A549 (cell line): ENCODE measurements around the gene SCYGR2.

Experiments
- CBX8 ChIP-seq: fragments of 200-600 bp; sonication (generic); IDR thresholded peaks from 2 replicates; pipeline ENCODE4 v1.6.1; 2016
- EHMT2 ChIP-seq: fragments of 200-600 bp; sonication (generic); IDR thresholded peaks from 2 replicates; pipeline ENCODE4 v1.6.1; 2016; ENCODE audit warnings: antibody characterized with exemption, low read depth, mild to moderate bottlenecking, moderate library complexity
- EP300 ChIP-seq, 2 experiments: fragments of >200 bp; sonication (Bioruptor Twin); formaldehyde crosslinking; IDR thresholded peaks; 2 replicates in 1 of 2; 3 replicates in 1 of 2; pipeline ENCODE4 v1.6.1; 2016 to 2017
- GATA3 ChIP-seq: IDR thresholded peaks from 2 replicates; pipeline ENCODE4 v1.6.1; 2012; ENCODE audit warnings: borderline replicate concordance
- KDM5A ChIP-seq: fragments of 200-600 bp; sonication (generic); IDR thresholded peaks from 2 replicates; pipeline ENCODE4 v1.6.1; 2016; ENCODE audit warnings: antibody characterized with exemption, mild to moderate bottlenecking
- MYC ChIP-seq: IDR thresholded peaks from 2 replicates; pipeline ENCODE4 v1.6.1; 2012; ENCODE audit warnings: mild to moderate bottlenecking, inconsistent platforms, low read length, improper control_type of control experiment, borderline replicate concordance
- NR3C1 ChIP-seq: fragments of >200 bp; sonication (Bioruptor Twin); formaldehyde crosslinking; IDR thresholded peaks from 3 replicates; pipeline ENCODE4 v1.6.1; 2017
- POLR2A ChIP-seq: IDR thresholded peaks from 2 replicates; pipeline ENCODE4 v1.6.1; 2012; ENCODE audit warnings: mild to moderate bottlenecking, low read length
- RAD21 ChIP-seq, 2 experiments: fragments of >200 bp in 1 of 2; sonication (Bioruptor Twin) in 1 of 2; formaldehyde crosslinking in 1 of 2; IDR thresholded peaks in 1 of 2; conservative IDR thresholded peaks in 1 of 2; 2 replicates in 1 of 2; 3 replicates in 1 of 2; pipeline ENCODE4 v1.6.1; 2012 to 2018; ENCODE audit warnings: inconsistent platforms in 1 of 2
- ZNF302 ChIP-seq: fragments of 250-450 bp; sonication (Bioruptor Pico); IDR thresholded peaks from 2 replicates; pipeline ENCODE4 v1.9.0; 2021; ENCODE audit warnings: inconsistent platforms, mild to moderate bottlenecking, moderate library complexity
- TF ChIP-seq, protein P1 (sequence below): fragments of >200 bp; sonication (Bioruptor Twin); formaldehyde crosslinking; IDR thresholded peaks from 3 replicates; pipeline ENCODE4 v1.5.1; 2016

DNA sequence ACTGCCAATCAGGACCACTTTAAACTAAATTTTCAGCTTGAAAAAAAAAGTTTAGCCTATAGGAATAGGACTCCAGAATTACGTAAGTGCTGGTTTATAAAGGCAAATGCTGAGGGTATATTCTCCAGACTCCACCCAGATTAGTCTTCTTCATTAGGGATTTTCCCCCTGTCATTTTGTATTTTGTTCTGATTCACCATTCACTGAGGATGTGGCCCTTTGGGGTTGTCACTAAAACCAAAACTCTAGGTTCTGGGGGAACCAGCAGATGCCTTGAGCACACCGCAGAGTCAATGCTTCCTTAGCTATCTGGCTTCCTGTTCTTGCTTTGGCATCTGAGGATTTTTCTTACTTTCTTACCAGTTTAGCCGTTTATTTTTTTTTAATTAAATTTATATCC, 29.1 kb downstream of the SCYGR2 start:
- TF ChIP-seq POLR2A, result no peak
- no peak for TF ChIP-seq RAD21 (conservative IDR thresholded peaks at IDR 0.05 in 1 of 2, IDR thresholded peaks at IDR 0.05 in 1 of 2)
- TF ChIP-seq, protein P1, sequence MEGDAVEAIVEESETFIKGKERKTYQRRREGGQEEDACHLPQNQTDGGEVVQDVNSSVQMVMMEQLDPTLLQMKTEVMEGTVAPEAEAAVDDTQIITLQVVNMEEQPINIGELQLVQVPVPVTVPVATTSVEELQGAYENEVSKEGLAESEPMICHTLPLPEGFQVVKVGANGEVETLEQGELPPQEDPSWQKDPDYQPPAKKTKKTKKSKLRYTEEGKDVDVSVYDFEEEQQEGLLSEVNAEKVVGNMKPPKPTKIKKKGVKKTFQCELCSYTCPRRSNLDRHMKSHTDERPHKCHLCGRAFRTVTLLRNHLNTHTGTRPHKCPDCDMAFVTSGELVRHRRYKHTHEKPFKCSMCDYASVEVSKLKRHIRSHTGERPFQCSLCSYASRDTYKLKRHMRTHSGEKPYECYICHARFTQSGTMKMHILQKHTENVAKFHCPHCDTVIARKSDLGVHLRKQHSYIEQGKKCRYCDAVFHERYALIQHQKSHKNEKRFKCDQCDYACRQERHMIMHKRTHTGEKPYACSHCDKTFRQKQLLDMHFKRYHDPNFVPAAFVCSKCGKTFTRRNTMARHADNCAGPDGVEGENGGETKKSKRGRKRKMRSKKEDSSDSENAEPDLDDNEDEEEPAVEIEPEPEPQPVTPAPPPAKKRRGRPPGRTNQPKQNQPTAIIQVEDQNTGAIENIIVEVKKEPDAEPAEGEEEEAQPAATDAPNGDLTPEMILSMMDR, result no peak
- TF ChIP-seq ZNF302 (CRISPR knock-in tag), result no peak
- no peak for TF ChIP-seq EP300 (IDR thresholded peaks at IDR 0.05)
- no peak for TF ChIP-seq MYC
- no peak for TF ChIP-seq GATA3
- TF ChIP-seq KDM5A, result no peak
- no peak for TF ChIP-seq CBX8
- no peak for TF ChIP-seq EHMT2
- TF ChIP-seq NR3C1, result no peak
